Heart left ventricle (tissue), 13 donors: ENCODE data around the gene RBM4.

Experiments used
- POLR2A ChIP-seq, 2 donors: fragments of 450-650 bp; IDR thresholded peaks; one replicate each; pipeline ENCODE4 v1.6.1; 2017; ENCODE audit warnings: antibody characterized with exemption in 2 of 2, mild to moderate bottlenecking in 2 of 2, moderate library complexity in 2 of 2
- TF ChIP-seq, protein P1 (sequence below), 12 donors: fragments of 200-600 bp; sonication (generic) in 4 of 12; IDR thresholded peaks; one replicate each; pipeline versions ENCODE4 v1.5.0 to v1.8.0; 2018 to 2022; ENCODE audit warnings: antibody characterized with exemption in 12 of 12, mild to moderate bottlenecking in 5 of 12
- donor health status: ischemic (EF 13 %, LVEDD 7.1; RV severe dilation, severe dysfunction).
- donor health status: DM: no; HTN: yes; CAD: no.
- donor health status: DM: no; HTN: no; CAD: no.
- donor health status: ischemic (EF 25% LVEDD 6.9; RV normal size, moderate dysfunction).
- donor health status: ischemic (EF 25% LVEDD 5.7; RV mildly dilated, moderate dysfunction).
- donor health status: ischemic (EF 35%, LVEDD 5.7; RV mildly dilated, moderate dysfunction).
- donor health status: nonischemic (EF 11% LVEDD 7.7; RV severe dilation, severe dysfunction).
- donor health status: DM: yes; HTN: yes; CAD: no.
- donor health status: PGD.
- donor health status: ischemic (EF 29% LVEDD 5.4; RV normal size, mild dysfunction).
- donor health status: nonischemic (EF 23%, LVEDD 6.1; RV moderate dilation, normal function).

DNA sequence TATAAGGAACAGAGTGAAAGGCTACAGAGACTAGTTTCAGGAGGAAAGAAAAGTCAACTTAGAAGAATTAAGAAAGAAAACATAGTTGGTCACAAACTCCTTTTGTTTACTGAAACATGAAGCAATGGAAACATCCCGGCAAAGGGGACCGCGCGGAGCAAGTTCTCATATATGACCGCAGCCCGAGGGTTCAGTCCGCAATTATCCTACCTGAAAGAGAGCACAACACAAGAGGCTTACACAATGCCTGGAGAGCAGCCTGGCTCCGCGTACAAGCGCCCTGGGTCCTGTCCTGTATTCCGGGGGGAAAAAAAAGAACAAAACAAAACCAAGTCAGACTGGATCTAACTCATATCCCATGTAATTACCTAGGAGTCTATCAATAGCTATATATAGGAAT lies 26.9 kb downstream of the RBM4 start:
- TF ChIP-seq, protein P1, sequence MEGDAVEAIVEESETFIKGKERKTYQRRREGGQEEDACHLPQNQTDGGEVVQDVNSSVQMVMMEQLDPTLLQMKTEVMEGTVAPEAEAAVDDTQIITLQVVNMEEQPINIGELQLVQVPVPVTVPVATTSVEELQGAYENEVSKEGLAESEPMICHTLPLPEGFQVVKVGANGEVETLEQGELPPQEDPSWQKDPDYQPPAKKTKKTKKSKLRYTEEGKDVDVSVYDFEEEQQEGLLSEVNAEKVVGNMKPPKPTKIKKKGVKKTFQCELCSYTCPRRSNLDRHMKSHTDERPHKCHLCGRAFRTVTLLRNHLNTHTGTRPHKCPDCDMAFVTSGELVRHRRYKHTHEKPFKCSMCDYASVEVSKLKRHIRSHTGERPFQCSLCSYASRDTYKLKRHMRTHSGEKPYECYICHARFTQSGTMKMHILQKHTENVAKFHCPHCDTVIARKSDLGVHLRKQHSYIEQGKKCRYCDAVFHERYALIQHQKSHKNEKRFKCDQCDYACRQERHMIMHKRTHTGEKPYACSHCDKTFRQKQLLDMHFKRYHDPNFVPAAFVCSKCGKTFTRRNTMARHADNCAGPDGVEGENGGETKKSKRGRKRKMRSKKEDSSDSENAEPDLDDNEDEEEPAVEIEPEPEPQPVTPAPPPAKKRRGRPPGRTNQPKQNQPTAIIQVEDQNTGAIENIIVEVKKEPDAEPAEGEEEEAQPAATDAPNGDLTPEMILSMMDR (IDR thresholded peaks at IDR 0.05): no peak
- no peak for TF ChIP-seq POLR2A (IDR thresholded peaks at IDR 0.05)
